Posterior vena cava (tissue), 2 donors: Measurements from ENCODE around the gene MST1. TPM values are rescaled to one million over a fixed set of nuclear protein-coding genes. Genes with fewer than 3 reads are reported as not detected.

Experiments used
- DNase-seq: peaks from one replicate; pipeline ENCODE4 v3.0.0-alpha.2; 2020; ENCODE audit warnings: low spot score
- intact Hi-C, 2 donors: fragments of 100-400 bp; cut with DNase I; formaldehyde crosslinking; loops; one replicate each; pipeline versions ENCODE4 v1.14.1 to v1.14.2; 2022 to 2023
- total RNA-seq, 2 donors: library from RNA; stranded (reverse); fragmentation: NEBNext Ultra II Directional; extraction: Animal tissue kit (Norgen Biotek cat#: 25700); gene quantifications; one replicate each; pipeline ENCODE4 v1.2.1, GENCODE V29; 2021
- donor health status: DM: yes; HTN: yes; CAD: no.
- donor health status: DM: yes; HTN: yes; CAD: no.

The MST1 gene
- total RNA-seq, 2 donors from 2014 or later, result 3.0 to 9.1 TPM

GRCh38 chr3:49719214-49719884 lies 30.1 kb upstream of the MST1 start, which contains the start of gene AMIGO3:
AMIGO3 (minus strand) TSS chr3:49719684; CDS start chr3:49719465, 219 bp downstream.
- intact Hi-C loops, result no loop called here
- DNase-seq, result peak; percentile 99

GRCh38 chr3:49718858-49719213 lies 29.6 kb upstream of the MST1 start:
- peak; percentile 85 for DNase-seq
- intact Hi-C loops, result no loop called here

DNA sequence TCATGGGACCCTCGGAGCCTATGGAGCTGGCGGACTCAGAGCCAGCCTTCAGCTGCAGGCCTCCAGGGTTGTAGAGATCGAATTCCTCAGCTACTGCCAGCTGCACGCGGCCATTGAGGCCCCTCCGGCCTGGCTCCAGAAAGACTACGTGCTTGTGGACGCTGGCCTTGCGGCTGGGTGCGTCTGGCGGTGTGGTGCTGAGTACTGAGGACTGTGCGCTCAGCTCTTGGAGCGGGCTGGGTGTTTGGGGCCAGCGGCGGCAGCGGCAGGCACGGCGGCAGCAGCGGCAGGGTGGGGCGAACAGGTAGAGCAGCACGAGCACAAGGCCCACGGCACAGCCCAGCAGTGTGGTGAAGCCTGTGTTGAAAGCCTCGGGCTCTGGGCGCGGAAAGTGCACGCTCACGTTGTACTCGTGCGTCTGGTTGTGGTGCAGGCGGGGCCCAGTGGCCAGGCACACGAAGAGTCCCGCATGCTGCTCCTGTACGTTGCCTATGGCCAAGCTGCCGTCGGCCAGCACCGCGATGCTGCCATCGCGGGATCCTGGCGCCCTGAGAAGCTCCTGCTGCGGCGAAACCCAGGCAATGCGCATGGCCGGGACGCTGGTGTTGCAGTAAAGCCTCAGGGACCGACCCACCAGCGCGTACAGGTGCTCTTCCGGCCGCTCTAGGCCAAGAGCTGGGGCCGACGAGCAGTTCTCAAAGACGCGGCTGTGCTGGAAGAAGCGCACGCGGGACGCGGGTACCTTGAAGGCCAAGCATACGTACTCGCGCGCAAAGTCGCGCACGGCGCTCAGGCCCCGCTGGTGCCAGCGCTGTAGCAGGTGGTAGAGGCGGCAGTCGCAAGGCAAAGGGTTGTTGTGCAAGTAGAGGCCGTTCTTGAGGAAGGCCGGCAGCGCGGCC lies 28.9 kb upstream of the MST1 start:
- DNase-seq, result peak; percentile 82
- intact Hi-C loops, result no loop called here

GRCh38 chr3:49717211-49717958 lies 28.1 kb upstream of the MST1 start:
- DNase-seq, result peak; percentile 75
- intact Hi-C loops, result no loop called here

GRCh38 chr3:49716691-49717210 lies 27.5 kb upstream of the MST1 start:
- peak; percentile 69 for DNase-seq
- intact Hi-C loops, result no loop called here

DNA sequence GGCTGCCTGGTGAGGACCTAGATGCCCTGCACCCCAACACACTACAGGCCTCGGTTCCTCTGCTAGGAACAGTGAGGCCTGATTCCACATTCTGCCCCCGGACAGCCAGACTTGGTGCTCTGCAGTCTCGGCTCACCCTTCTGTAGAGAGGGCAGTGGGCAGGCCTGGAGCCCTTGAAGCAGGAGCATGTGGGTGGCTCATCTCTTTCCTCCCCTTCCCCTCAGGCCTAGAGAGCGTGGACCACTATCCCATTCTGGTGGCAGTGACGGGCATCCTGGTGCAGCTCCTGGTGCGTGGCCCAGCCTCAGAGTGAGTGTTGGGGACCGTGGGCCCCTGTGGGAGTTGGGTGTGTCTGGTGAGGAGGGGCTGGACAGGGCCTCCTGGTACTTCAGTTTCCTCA lies 26.9 kb upstream of the MST1 start:
- intact Hi-C loops, result no loop called here
- DNase-seq, result peak; percentile 62

GRCh38 chr3:49715611-49716121 lies 26.4 kb upstream of the MST1 start:
- intact Hi-C loops, result no loop called here
- DNase-seq, result peak; percentile 74

- intact Hi-C loops, result no loop called here
- peak; percentile 76 for DNase-seq
These were observed 25.7 kb upstream of the MST1 start for GRCh38 chr3:49714728-49715550.

DNA sequence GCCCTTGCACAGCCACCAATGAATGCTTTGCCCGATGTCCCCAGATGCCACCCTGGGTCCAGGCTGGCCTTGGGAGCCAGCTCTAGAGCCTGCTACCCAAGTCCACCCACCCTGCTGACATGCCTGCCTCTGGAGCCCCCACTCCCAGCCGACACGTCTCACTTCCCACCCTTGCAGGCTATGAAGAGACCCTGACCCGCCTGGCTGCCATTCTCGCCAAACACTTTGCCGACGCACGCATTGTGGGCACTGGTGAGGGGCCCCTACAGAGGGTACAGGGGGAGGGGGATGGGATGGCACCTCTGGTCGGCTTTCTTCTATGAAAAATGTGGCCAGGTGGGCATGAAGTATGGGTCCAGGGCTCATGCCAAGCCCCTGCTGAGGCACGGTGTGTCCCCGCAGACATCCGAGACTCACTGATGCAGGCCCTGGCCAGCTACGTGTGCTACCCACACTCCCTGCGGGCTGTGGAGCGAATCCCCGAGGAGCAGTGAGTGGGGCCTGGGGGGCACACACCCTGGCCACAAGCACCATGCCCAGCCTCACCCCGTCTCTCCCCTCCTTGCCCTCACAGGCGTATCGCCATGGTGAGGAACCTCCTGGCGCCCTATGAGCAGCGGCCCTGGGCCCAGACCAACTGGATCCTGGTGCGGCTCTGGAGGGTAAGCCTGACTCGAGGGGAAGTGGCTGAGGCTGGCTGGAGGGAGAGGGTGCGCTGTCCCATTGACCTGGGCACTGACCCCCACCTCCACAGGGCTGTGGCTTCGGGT lies 24.2 kb upstream of the MST1 start:
- DNase-seq, result peak; percentile 62
- intact Hi-C loops, result no loop called here

DNA sequence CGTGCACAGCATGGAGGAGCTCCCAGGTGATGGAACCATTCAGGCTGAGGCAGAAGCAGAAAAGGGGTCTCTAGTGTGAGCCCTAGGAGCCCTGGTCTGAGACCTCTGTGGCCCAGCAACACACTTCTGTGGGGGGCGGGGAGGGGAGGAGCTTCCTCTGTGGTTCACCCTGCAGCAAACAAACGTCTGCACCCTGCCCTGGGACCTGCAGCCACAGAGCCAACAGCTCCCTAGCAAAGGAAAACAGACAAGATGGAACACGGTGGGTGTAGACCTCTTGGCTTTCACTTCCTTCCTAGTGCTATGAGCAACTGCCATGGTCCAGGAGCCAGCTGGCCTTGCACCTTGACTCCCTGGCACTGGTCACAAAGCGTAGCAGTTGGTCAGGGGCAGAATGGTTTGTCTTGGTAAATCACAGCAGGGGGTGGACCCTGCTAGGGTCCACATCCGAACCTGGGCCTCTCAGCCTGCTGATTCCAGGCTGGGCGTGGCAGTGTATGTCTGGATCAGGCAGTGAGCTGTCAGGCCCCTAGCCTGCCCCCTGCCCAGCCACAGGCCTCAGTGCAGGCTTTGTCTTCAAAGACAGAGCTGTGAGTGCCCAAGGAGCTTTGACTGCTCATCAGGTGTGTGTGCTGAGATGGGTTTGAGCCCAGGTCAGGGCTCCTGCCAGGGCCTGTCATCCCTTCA lies 23.5 kb upstream of the MST1 start:
- intact Hi-C loops, result no loop called here
- peak; percentile 78 for DNase-seq

DNA sequence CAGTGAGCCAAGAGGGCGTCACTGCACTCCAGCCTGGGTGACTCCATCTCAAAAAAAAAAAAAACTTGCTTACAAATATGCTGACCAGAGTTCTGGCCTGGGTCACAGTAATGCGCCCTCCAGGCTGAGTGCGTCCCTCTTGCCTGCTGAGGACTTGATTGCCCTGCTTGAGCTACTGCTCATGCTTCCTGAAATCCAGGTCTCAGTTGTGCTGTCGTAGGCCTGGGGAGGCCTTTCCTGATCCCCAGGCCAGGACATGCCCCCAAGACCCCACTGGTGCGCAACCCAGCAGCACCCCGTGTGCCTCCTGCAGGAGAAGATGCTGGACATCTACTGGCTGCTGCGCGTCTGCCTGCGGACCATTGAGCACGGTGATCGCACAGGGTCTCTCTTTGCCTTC lies 22.9 kb upstream of the MST1 start:
- intact Hi-C loops, result no loop called here
- DNase-seq, result peak; percentile 58

DNA sequence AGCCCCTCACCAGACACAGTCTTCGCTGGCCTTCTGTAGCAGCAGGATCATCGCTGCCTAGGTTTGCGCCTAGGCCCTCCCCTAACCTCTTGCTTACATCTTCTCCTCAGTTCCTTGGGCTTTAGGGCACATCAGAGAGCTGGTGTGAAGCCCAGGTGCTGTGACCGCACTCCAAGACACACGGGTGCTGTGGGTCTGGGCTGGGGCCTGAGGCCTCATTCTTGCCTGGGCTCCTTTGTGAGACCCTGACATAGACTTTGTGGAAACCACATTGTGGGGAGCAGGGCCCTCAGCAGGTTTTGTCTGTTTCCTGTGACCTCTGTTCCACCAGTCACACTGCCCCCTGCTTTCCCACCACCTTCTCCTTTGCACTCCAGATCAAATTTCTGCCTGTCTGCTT lies 22.2 kb upstream of the MST1 start:
- intact Hi-C loops, result no loop called here

DNA sequence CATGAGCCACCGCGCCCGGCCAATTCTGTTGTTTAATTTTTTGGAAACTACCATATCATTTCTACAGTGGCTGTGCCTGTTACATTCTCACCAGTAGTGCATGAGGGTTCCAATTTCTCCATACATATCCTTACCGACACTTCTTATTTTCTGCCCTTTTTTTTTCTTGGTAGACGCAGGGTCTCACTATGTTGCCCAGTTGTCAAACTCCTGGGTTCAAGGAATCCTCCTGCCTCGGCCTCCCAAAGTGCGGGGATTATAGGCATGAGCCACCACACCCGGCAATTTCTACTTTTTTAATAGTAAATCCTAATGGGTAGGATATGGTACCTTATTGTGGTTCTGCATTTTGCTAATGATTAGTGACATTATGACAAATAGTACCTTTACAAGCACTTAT lies 20.6 kb upstream of the MST1 start:
- intact Hi-C loops, result loop anchor here in 1 of 2 donors (10.0 kb wide), 1 partner anchor 195 kb away; the partner anchor contains the start of gene MST1R

More for the DNA sequence above, 22.2 kb upstream of the MST1 start:
- DNase-seq, result peak; percentile 45

GRCh38 chr3:49707113-49707480 lies 17.8 kb upstream of the MST1 start:
- DNase-seq, result no peak
- intact Hi-C loops, result loop anchor here in 1 of 2 donors (10.0 kb wide), 1 partner anchor 198 kb away; the partner anchor contains the start of gene MST1R

More for the DNA sequence above, 20.6 kb upstream of the MST1 start:
- peak; percentile 22 for DNase-seq

DNA sequence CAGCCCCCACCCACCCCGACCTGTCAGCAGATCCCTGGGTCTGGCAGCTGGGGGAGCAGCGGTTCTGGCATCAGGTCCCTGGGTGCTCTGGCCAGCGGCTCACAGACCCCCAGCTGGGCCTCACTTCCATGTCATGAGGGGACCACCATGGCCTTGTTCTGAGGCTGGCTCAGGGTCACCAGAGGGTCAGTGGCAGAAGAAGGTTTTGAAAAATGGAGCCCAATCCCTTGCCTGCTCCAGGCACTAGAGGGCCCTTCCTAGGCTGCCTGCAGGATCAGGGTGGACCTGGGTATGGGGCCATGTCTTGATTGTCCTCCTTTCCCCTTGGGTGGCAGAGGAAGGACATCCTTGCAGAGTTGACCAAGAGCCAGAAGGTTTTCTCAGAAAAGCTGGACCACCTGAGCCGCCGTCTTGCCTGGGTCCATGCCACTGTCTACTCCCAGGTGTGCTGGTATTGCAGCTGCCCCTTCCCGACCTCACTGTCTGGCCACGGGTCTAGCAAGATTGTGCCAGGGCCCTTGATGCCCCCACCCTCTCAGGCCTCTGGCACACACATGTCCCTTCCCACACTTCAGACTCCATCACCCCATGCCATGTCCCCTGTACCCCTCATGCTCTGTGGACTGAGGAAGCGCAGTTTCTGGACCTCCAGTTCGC lies 17.3 kb upstream of the MST1 start:
- intact Hi-C loops, result loop anchor here in 1 of 2 donors (10.0 kb wide), 1 partner anchor 198 kb away; the partner anchor contains the start of gene MST1R
- no peak for DNase-seq

DNA sequence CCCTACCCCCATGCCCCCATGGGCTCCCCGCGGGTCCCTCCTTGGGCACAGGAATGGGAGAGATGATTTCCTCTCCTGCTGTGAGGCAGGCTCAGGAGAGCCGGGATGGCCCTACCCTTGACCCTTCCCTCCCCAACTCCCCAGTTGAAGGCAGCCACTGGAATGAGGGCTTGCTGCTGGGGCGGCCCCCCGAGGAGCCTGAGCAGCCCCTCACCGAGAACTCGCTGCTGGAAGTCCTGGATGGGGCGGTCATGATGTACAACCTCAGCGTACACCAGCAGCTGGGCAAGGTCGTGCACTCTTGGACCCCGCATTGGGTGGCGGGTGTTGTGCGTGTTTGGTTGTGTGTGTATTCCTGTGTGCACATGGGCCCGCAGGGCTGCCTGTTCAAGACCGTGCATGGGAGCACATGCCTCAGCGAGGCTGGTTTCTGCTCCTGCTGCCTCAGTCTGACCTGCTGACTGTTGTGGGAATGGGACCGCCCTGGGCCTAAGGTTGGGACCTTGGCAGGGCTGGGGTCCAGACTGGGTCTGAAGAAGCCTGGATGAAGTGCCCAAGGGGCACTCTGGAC lies 16.2 kb upstream of the MST1 start:
- intact Hi-C loops, result loop anchor here in 1 of 2 donors (10.0 kb wide), 1 partner anchor 199 kb away; the partner anchor contains the start of gene MST1R
- no peak for DNase-seq
